ENCODE results near the gene SH3PXD2B.

The SH3PXD2B gene

DNA sequence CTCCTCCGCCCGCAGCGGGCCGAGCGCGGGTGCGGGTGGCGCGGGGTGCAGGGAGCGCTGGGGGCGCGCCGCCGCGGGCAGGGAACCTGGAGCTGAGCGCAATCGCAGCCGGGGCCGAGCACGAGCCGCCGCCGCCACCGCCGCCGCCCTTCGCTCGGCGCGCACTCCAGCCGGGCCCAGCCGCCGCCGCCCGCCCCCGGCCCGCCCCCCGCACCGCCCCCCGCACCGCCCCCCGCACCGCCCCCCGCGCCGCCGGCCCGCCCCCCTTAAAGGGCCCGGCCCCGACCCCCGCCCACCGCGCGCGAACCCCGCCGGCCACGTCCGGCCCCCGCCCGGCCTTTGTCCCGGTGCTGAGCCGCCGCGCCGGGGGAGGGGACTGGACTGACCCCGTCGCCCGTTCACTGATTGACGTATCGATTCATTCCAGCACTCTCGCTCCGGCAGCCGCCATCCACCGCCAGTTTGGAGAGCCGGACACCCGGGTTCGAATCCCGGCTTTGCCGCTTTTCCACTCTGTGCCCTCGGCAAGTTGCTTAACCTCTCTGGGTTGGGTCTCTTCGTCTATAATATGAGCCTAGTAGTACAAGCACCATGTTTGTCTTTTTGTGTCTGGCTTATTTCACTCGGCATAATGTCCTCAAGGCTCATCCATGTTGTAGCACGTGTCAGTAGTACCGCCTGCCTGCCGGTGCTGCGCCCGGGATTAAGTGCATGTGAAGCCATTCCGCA is at the start of gene SH3PXD2B:
Gene SH3PXD2B (minus strand): TSS at position 168 of the 729 bp plus-strand sequence. CDS start 173 bp downstream, outside the sequence.
- DNase-seq (ENCODE audit: low read depth), result no peak

DNA sequence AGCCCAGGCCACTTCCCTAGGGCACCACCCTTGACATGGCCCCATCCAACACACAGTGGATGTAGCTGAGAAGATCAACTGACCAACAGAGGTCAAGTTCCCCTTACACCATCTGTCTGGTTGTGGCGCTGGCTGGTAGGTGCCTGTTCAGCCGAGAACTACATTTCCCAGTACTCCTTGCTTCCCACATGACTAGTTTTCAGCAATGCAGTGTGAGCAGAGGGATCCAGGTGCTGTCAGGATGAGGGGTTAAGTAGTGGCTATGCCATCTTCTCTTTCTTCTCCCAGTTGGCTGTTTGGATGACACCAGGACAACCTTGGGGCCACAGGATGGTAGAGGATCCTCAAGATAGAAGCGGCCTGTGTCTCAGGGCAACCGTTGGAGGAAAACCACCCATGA is 48.6 kb upstream of the SH3PXD2B start:
- DNase-seq (ENCODE audit: low read depth), result no peak

DNA sequence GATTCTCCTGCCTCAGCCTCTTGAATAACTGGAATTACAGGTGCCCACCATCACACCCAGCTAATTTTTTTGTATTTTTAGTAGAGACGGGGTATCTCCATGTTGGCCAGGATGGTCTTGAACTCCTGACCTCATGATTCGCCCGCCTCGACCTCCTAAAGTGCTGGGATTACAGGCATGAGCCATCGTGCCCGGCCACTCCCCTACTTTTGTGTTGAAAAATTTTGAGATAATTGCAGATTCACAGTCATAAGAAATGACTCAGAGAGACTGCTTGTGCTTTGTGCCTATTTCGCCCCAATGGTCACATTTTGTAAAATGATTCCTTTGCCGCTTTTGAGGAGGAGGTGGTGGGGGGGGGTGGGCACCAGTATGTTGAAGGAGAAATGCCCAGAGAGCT is 48.1 kb upstream of the SH3PXD2B start:
- no peak for DNase-seq (ENCODE audit: low read depth)

DNA sequence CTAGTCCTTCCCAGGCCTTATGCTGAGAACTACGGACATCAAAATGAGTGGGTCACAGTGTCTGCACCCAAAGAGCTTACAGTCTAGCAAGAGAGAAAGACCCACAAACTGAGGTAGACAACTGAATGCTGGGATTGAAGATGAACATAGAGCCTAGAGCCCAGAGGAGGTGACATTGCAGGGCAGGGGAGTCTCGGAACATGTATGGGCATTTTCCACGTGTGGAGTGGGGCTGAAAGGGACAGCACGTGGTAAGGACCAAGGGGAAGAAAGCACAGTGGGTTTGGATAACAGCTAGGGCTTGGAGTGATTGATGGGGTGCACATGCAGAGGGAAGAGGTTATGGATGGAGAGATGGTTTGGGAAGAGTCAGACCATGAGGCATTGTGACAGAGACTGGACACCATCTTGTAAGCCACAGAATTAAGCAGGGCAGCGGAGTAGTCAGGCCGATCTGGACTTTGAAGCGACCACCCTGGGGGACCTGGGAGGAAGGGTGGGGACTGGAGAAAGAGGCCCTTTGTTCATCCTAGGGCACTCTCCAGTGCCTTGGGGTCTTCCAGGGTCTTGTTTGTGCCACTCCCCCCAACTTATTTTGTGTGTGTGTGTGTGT is 47.5 kb upstream of the SH3PXD2B start:
- no peak for DNase-seq (ENCODE audit: low read depth)

DNA sequence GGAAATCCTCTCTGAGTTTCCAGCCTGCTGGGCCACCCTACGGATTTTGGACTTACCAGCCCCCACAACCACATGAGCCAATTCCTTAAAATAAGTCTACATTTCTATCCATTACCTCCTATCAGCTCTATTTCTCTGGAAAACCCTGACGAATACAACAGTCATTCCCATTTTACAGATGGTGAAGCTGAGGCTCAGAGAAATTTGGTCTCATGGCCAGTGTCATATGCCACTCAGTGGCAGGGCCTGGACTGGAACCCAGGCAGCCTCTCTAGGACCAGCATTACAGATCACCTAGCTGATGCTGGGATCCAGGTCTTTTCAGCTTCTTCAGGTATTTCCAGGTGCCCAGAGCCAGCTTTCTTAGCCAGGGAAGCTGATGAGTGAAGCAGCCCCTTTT is 45.0 kb upstream of the SH3PXD2B start:
- no peak for DNase-seq (ENCODE audit: low read depth)

DNA sequence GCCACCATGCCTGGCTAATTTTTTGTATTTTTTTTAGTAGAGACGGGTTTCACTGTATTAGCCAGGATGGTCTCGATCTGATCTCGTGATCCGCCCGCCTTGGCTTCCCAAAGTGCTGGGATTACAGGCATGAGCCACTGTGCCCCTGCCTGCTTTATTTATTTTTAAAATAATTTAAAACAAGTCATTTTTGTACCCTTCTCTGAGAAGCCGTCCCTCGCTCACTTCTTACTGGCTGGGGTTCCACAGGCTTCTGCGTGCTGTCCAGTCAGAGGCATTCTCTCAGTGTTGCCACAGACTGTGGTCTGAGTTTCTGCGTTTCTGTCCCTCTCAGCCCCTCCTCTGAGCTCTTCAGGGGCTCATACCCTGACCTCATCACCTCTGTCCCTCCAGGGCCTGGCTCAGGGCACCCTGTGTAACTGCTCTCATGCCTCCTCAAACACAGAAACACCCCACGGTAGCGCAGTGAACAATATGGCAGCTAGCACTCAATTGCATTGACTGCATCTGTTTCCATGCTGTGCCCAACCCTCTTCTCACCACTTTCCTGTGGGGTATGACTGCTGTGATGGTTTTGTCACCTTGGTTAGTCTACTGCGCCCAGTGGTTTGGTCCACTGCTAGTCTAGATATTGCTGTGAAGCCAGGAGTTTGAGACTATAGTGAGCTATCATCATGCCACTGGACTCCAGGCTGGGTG is 44.3 kb upstream of the SH3PXD2B start:
- DNase-seq (ENCODE audit: low read depth), result no peak

DNA sequence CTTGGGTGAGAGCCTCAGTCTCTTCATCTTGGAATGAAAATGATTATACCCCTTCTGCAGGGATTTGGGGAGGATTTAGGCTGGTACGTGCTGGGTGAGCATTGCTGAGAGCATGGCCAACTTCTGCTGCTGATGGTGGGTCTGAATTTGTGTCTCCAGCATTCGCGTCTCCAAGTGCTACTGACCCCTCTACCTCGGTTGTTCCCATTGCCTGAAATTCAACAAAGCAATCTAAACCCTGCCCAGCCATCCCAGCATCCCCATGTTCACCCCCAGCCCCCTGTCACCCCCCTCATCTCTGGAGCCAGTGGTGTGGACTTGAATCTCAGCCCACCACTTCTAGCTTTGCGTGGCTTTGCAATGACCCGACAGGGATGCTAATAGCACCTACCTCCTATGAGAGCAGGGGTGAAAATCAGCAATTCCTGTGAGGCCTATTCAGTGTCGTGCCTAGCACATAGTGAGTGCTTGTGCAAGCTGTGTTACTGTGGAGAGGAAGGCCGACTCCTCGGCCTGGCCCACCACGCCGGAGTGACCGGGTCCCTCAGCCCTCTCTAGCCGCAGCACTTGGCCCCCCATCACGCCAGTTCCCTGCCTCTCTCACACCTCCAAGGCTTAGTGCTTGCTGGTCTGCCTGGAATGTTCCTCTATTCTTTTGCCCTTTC is 43.4 kb upstream of the SH3PXD2B start:
- DNase-seq (ENCODE audit: low read depth), result no peak

DNA sequence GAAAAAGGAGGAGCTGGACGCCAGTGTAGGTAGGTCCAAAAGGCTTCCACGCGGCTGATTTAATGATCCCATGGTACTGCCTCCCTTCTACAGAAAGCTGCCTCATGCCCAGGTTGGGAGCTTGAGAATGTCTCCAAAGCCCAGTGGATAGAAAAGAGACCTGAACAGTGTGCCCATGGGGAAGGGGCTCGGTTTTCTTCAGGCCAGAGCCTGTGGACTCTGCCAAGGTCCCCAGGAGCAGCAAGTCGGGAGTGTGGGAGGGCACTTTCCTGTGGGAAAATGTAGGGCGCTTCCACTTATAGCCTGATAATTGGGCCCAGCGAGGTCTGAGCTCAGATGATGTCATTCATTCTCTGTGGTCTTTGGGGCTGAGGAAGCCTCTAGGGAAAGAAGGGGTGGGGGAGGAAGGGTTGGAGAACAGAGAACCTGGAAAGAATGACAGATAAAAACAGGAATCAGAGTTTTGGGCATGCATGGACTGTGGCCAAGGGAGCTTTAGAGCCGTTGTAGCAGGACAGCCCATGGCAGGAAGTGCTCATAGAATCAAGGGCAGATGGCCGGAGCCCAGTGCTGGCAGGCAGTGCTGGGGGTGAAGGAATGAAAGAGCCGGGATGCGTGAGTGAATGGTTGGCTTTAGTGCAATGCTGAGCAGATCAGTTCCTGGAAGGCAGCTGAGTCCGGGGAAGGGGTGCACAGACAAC is 42.5 kb upstream of the SH3PXD2B start:
- DNase-seq (ENCODE audit: low read depth), result no peak

DNA sequence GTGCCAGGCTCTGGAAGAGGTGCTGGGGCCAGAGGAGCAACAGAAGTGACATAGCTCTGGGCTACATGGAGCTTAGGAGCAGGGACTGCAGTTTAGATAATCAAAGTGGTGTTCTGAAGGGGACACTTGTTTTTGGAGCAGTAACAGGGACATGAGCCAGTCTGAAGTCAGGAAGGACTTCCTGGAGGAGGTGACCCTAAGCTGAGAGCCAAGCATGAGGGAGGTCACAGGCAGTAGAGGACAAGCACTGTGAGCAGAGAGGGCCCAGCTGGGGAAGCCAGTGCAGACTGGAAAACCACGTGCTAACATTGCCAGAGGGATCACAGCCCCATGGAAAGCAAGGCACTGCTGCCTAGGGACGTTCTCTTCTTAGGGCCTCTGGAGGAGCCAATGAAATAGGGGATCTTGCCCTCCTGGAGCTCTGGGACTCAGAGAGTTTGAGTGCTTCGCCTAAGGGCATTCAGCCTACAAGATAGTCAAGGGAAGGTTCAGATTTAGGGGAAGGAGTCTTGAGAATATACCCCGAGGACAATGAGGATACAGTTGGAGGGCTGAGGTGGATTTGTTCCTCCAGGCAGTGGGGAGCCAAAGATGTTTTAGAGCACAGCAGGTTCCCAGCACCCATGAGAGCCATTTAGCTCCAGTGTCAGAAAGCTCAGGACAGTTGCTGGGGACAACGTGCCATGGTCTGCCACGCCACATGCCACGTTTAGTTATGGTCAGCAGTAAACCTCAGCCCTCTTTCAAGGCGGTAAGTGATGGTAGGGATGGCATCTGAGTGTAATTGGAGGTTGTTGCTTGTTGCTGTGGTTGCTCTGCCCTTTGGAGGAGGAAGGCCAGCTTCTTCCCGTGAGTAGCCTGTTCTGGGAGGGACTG is 40.5 kb upstream of the SH3PXD2B start:
- no peak for DNase-seq (ENCODE audit: low read depth)

DNA sequence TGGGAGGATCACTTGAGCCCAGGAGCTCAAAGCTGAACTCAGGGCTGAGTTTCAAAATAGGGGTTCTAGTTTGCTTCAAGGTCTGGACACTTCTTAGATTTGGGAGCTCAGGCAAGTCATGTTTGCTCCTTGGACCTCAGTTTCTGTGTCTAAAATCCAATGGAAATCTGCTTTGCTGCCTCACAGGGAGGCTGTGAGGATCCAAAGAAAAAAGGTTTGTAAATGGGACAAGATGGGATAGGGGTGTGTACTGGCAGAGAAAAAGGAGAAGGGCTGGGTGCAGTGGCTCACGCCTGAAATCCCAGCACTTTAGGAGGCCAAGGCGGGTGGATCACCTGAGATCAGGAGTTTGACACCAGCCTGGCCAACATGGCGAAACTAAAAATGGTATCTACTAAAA is 39.6 kb upstream of the SH3PXD2B start:
- DNase-seq (ENCODE audit: low read depth), result no peak

DNA sequence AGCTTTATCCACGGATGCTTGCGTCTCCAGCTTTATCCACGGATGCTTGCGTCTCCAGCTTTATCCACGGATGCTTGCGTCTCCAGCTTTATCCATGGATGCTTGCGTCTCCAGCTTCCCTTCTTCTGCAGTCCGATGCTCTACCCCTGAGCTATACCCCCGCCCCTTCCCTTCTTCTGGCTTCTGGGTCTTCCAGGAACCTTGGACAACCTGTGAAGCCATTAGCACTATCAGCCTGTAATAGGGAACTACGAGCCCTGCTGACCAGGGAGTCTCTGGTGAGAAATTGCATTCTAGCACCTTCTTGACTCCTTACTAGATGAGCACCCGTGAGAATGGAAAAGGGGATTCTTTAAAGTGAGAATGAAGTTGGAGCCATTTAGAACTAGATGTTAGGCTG is 39.1 kb upstream of the SH3PXD2B start:
- DNase-seq (ENCODE audit: low read depth), result no peak

DNA sequence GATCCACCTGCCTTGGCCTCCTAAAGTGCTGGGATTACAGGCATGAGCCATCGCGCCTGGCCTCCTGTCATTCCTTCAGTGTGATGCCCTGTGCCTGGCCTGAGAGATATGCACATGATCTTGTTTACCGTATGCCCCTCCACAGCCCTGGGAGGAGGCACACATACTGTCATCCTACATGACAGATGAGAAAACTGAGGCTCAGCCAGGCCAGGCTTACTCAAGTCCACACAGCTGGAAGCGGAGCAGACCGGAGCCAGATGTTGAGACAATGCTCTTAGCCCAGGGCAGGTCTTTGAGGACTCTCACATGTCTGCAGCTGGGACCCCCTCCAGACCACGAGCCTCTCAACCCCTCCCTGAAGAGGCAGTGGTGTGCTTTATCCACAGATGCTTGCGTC is 38.7 kb upstream of the SH3PXD2B start:
- DNase-seq (ENCODE audit: low read depth), result no peak

DNA sequence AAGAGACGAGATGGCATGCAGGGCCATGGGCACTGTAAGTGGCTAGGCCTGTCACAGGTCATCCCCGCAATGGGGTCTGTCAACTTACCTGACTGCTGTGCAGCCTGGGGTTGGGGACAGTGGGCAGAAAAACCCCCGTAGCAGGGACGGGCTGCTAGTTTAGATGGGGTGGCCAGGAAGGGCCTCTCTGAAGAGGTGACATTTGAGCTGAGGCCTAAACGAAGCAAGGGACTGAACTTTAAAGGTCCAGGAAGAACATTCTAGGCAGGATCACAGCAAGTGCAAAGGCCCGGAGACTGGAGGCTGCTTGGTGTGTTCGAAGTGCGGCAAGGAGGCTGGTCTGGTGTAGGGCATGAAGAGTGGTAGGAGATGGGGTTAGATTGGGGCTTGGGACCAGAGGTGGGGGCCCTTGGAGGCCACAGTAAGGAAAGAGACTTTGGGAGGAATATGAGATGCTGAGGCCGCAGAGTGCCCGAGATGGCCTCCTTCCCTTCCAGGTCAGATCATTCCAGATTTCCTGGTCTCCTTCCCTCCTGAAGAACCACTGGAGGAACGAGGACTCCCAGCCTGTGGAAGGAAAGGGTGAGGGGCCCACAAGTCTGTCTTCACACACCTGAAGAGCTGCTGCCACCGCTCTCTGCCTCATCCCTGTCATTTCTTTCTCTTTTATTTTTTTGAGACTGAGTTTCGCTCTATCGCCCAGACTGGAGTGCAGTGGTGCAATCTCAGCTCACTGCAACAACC is 37.9 kb upstream of the SH3PXD2B start:
- DNase-seq (ENCODE audit: low read depth), result no peak

DNA sequence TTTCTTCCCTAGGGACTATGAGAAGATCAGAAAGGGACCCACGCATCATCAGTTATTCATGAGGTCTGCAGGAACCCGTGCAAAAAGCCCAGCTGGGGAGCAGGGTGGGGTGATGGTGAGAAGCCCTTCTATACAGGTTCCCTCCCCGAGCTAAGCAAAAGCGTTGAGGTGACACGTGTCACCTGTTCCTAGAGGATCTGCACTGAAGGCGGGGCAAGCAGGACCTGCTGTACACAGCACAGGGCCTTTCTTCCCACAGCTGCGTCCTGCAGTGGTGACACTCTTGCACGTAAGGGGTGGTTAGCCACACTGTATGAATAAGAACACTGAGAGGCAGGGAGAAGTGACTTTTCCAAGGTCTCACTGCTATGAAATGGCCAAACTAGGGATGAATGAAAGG is 37.2 kb upstream of the SH3PXD2B start:
- DNase-seq (ENCODE audit: low read depth), result no peak

DNA sequence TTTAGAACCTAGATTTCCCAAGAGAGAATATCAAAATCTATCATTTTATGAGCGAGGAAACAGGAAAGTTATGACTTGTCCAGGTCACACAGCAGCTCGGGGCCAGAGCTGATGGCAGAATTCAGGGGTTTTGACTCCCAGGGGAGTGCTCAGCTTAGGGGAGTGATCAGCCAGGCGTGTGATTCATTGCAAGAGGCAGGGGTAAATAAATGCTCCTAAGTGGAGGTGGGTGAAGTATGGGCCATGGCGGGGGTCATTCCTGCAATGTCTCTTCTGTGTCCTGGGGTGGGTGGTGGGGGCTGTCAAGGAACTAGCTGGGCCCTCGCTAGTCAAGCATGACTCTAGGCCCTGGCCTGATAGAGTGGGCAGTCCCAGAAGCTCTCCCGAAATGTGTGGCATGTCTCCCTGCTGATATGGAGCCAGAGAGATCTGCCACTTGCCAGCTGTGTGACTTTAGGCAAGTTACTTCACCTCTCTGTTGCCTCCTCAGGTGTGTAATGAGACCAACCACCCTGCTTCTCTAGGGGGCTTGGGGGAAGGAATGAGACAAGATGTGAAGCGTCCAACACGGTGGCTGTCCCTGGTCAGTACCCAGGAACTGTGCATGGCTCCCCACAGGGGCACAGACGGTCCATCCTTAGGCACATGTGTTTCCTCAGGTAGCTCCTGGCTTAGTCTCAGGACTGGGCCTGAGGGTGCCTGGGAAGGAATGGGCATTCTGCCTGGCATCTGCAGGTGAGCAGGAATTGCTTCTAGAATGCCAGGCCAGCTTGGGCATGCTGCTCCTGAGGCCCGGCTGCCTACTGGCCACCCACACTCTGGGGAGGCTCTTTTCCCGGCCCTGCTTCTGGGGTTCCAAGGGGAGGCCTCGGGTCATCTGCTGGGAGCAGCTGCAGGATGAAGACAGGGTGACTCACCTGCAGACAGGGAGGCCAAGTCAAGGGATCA is 36.5 kb upstream of the SH3PXD2B start:
- no peak for DNase-seq (ENCODE audit: low read depth)

DNA sequence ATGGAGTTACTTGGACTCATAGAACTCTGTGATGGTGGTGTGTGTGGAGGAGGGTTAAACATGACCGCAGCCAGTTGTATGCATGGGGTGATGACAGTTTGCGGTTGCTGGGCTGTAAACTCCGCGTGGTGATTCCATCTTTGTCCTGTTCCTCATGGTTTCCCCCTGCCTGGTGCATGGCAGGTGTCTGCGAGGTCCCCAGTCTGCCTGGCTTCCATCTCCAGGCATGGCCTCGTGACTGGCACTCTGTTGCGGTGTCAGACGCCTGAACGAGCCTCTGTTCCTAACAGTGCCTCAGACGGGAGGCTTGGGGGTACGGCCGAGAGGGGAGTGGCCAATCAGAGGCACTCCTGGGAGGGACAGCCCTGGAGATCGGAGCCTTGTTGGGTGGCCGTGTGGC is 33.9 kb upstream of the SH3PXD2B start:
- no peak for DNase-seq (ENCODE audit: low read depth)

DNA sequence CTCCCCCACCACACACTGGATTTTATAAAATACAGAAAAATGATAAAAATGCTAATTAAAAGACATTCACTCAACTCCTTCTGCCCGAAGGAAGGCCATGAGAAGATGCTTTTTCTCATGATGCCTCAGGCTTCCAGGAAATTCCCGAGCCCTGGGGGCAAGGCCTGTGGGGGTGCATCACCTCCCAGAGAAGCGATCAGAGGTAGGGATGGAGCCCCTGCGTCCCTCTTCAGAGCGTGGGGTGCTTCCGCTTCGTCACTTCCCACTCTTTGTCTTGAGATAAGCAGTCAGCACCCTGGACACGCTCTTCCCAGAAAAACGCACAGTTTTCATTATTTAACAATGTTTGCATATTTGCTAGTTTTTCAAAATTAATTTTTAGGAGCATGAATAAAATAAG is 33.3 kb upstream of the SH3PXD2B start:
- DNase-seq (ENCODE audit: low read depth), result no peak

DNA sequence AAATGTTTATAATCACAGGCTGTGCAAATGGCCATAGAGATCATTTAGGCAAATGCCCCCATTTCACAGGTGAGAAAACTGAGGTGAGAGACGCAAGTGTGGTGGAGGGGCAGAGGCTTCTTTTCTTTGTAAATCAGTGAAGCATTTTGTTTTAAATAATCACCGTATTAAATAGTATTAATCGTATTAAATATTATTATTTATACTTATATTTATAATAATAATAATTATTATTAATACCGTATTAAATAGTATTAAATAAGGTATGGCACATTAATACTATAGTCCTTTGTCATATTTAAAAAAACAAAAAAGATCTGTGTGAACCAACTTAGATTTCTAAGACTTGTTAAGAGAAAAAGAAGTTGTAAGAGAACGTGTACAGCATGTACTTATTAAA is 32.6 kb upstream of the SH3PXD2B start:
- no peak for DNase-seq (ENCODE audit: low read depth)

DNA sequence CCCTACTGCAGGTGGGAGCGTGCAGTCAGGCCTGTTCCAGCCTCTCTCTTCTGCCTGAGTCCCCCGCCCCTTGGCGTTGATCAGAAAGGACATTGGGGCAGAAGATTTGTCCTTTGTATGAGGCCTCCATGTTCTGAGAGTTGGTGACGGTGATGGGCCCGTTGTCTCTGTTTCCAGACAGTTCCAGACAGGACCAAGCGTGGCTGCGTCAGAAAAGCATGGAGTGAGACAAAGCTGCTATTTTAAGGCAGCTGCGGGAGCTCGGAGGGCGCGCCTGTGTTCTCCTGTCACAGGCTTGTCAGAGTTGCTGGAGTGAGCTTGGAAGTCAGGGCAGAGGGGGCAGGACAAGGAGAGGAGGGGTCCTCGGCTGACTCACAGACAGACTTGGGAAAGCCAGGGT is 32.1 kb upstream of the SH3PXD2B start:
- no peak for DNase-seq (ENCODE audit: low read depth)
